ENCODE results near the gene KIAA1671.

Gene KIAA1671

DNA sequence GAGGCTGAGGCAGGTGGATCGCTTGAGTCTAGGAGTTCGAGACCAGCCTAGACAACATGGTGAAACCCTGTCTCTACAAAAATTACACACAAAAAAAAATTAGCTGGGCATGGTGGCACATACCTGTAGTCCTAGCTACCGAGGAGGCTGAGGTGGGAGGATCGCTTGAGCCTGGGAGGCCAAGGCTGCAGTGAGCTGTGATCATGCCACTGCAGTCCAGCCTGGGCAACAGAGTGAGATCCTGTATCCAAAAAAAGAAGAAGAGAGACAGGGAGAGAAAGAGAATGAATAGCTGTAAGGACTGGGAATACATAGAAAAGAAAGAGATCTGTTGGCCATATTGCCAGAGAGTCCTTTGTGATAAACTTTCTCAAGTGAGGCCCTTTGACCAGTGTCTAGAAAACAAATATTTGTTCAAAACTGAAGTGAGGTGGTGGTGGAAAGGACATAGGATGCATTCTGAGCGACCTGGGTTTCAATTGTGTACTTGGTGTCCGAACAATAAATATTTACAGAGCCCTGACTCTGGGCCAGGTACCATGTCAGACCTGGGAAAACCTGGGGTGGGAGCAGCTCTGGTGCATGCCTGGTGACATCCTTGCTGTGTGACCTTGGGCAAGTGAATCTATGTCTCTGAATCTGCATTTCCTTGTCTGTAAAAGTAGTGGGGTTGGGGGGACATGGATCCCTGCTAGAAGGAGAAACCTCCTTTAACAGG lies 157.5 kb downstream of the KIAA1671 start:
- Histone ChIP-seq H3K36me3 (ENCODE audit: control insufficient read depth, low read depth, low read length) (no peaks in the 10 kb centered on the region), H3K9ac (ENCODE audit: low read length) (peak overlapping the region; percentile 68), H3K27ac (ENCODE audit: low read length) (no peak overlapping the region), H3K9me3 (ENCODE audit: control insufficient read depth, low read depth, low read length) (no peaks in the 10 kb centered on the region), H3K27me3 (ENCODE audit: control insufficient read depth, insufficient read depth, low read length) (no peaks in the 10 kb centered on the region), H3K4me3 (ENCODE audit: low read length) (peak overlapping the region; percentile 79), H3K4me1 (ENCODE audit: control insufficient read depth, low read depth, low read length) (peaks cover 23% of the 10 kb centered on the region)

DNA sequence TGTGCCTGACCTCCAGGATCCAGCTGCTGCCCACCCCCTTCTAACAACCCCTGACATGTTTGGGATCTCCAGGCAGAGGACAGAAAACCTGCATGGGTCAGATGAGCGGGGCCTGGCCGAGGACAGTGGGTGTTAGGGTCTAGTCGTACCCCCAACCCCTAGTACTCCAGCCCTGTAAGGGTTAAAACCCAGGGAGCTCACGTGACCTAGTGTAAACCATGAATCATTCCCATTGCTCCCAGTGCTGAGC lies 158.0 kb downstream of the KIAA1671 start:
- no peaks in the 10 kb centered on the region for H3K9me3 ChIP-seq (ENCODE audit: control insufficient read depth, low read depth, low read length)
- H3K4me3 ChIP-seq (ENCODE audit: low read length): peak overlapping the region; percentile 79
- H3K27me3 ChIP-seq (ENCODE audit: control insufficient read depth, insufficient read depth, low read length): no peaks in the 10 kb centered on the region
- no peaks in the 10 kb centered on the region for H3K36me3 ChIP-seq (ENCODE audit: control insufficient read depth, low read depth, low read length)
- H3K27ac ChIP-seq (ENCODE audit: low read length): peak overlapping the region; percentile 87
- peak overlapping the region; percentile 68 for H3K9ac ChIP-seq (ENCODE audit: low read length)
- peaks cover 26% of the 10 kb centered on the region for H3K4me1 ChIP-seq (ENCODE audit: control insufficient read depth, low read depth, low read length)

GRCh38 chr22:25110846-25111578 lies 158.5 kb downstream of the KIAA1671 start:
- Histone ChIP-seq H3K9me3 (ENCODE audit: control insufficient read depth, low read depth, low read length) (no peaks in the 10 kb centered on the region), H3K36me3 (ENCODE audit: control insufficient read depth, low read depth, low read length) (no peaks in the 10 kb centered on the region), H3K27ac (ENCODE audit: low read length) (peak overlapping the region; percentile 87), H3K4me3 (ENCODE audit: low read length) (peak overlapping the region; percentile 79), H3K27me3 (ENCODE audit: control insufficient read depth, insufficient read depth, low read length) (no peaks in the 10 kb centered on the region), H3K4me1 (ENCODE audit: control insufficient read depth, low read depth, low read length) (peaks cover 26% of the 10 kb centered on the region), H3K9ac (ENCODE audit: low read length) (peak overlapping the region; percentile 68)

DNA sequence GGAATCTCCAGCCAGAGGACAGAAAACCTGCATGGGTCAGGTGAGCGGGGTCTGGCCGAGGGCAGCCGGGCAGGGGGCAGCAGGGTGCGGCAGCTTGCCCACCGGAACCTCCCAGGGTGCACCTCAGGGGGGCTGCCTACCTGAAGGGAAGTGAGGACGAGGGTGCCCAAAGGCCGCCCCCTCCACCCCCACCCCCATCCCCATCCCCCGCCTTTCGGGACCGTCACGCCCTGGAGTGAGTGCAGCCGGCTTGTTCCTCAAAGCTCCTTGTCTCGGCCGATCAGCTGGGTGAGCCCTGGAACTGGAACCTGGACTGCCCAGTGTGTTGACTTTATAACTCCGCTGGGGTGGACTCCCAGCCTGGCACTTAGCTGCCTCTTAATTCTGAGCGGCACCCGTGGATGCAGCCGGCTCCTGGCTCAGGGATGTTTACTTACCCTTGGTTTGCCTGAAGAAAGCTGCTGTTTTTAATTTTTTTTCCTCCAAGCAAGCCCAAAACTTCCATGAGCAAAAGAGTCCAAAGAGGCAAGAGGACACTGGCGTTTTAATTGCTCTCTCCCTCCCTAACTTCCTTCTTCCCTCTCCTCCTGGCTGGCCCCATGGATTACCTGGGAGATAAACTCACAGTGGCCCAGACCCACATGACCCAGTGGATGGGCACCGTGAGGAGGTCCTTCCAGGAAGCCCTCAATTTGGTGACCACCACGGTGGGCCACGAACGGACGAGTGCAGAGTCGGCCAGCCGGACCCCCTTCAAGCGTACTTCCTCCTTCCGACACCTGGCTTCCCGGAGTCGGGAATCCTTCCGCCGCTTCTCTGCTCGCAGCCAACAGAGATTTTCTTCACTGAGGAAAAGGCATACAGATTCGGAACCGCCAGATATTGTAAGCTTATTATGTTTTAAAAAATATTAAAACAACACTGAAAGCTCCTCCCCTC lies 159.3 kb downstream of the KIAA1671 start:
- Histone ChIP-seq H3K27ac (ENCODE audit: low read length) (no peak overlapping the region), H3K36me3 (ENCODE audit: control insufficient read depth, low read depth, low read length) (no peaks in the 10 kb centered on the region), H3K4me3 (ENCODE audit: low read length) (peak overlapping the region; percentile 79), H3K9me3 (ENCODE audit: control insufficient read depth, low read depth, low read length) (no peaks in the 10 kb centered on the region), H3K4me1 (ENCODE audit: control insufficient read depth, low read depth, low read length) (peaks cover 26% of the 10 kb centered on the region), H3K9ac (ENCODE audit: low read length) (peak overlapping the region; percentile 33), H3K27me3 (ENCODE audit: control insufficient read depth, insufficient read depth, low read length) (no peaks in the 10 kb centered on the region)

GRCh38 chr22:25112538-25113253 lies 160.2 kb downstream of the KIAA1671 start:
- Histone ChIP-seq H3K9ac (ENCODE audit: low read length) (no peak overlapping the region), H3K4me1 (ENCODE audit: control insufficient read depth, low read depth, low read length) (peaks cover 26% of the 10 kb centered on the region), H3K4me3 (ENCODE audit: low read length) (peak overlapping the region; percentile 79), H3K9me3 (ENCODE audit: control insufficient read depth, low read depth, low read length) (no peaks in the 10 kb centered on the region), H3K36me3 (ENCODE audit: control insufficient read depth, low read depth, low read length) (no peaks in the 10 kb centered on the region), H3K27ac (ENCODE audit: low read length) (no peak overlapping the region), H3K27me3 (ENCODE audit: control insufficient read depth, insufficient read depth, low read length) (no peaks in the 10 kb centered on the region)

DNA sequence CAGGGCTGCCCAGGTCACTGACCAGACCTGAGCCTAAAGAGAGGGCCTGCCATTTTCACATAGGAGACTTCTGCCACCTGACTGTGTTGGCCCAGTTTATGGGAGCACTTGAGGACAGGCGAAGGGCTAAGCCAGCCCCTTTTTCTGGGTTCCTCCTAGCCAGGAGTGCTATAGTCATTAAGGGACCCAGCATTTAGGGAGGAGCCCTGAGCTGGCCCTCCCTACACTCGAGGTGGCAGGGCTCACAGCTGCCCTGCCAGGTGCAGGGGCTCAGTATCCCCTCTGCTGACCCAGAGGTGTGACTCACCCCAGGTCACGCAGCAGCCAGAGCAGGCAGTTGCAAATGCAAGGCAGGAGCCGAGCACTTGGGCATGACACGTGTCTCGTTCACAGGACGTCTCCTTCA lies 160.8 kb downstream of the KIAA1671 start:
- peaks cover 26% of the 10 kb centered on the region for H3K4me1 ChIP-seq (ENCODE audit: control insufficient read depth, low read depth, low read length)
- H3K4me3 ChIP-seq (ENCODE audit: low read length): no peak overlapping the region
- no peaks in the 10 kb centered on the region for H3K9me3 ChIP-seq (ENCODE audit: control insufficient read depth, low read depth, low read length)
- H3K9ac ChIP-seq (ENCODE audit: low read length): no peak overlapping the region
- no peak overlapping the region for H3K27ac ChIP-seq (ENCODE audit: low read length)
- H3K27me3 ChIP-seq (ENCODE audit: control insufficient read depth, insufficient read depth, low read length): no peaks in the 10 kb centered on the region
- H3K36me3 ChIP-seq (ENCODE audit: control insufficient read depth, low read depth, low read length): no peaks in the 10 kb centered on the region

DNA sequence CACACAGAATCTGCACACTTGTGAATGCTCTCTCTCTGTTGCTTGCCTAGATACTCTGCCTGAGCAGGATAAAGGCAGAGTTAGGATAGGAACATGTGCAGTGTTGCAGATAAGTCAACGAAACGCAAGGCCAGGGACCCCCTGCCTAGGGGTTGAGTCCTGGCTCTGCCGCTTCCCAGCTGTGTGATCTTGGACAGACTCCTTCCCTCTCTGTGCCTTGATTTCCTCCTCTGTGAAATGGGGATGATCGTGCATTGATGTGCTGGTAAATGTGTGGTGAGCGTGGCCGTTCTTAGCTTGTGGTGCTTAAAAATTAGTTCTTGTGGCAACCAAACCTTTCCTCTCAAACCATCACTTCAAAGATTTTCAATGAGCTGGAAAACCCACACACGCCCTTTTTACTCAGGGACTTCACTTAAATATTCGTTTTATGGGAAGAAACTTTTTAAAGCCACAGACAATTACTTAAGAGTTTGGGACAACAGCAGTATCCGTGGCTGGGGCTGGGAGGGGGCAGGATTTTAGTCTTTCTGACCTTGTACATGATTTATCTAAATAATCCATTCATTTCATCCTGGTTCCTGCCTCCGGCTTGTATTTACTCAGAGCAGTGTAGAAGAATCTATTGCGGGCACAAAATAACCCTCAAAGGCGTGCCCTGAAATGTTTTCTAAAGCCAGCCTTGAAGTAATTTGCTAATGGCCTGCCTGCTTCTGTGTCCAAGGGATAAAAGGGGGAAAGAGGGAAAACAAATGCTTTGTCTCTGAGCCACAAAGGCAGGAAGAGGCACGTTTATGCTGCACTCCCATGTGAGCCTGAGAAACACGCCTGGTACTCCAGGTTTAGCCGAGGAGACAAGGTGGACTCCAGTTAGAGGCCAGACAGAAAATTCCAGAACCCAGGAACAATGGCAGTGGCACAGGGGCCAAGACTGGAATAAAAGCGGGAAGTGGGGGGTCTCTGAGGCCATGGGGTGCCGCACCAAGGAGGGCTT lies 162.2 kb downstream of the KIAA1671 start:
- Histone ChIP-seq H3K27me3 (ENCODE audit: control insufficient read depth, insufficient read depth, low read length) (no peaks in the 10 kb centered on the region), H3K4me1 (ENCODE audit: control insufficient read depth, low read depth, low read length) (peaks cover 27% of the 10 kb centered on the region), H3K9ac (ENCODE audit: low read length) (no peak overlapping the region), H3K36me3 (ENCODE audit: control insufficient read depth, low read depth, low read length) (no peaks in the 10 kb centered on the region), H3K4me3 (ENCODE audit: low read length) (no peak overlapping the region), H3K9me3 (ENCODE audit: control insufficient read depth, low read depth, low read length) (no peaks in the 10 kb centered on the region), H3K27ac (ENCODE audit: low read length) (no peak overlapping the region)

DNA sequence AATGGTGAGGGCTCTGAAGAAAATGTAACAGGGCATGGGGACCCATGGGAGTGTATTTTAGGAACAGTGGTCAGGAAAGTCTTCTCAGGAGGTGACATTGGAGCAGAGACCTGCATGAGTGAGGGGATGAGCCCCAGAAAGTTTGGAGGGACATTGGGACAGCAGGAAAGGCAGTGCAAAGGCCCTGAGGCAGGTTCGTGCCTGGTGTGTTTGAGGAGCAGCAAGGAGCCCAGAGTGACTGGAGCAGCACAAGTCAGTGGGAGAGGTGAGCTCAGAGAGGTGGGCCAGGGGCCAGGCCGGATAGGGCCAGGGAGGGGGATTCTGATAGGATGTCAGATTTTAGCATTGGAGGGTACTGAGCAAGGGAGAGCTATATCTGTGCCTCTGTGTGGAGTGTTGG lies 167.1 kb downstream of the KIAA1671 start:
- H3K9me3 ChIP-seq (ENCODE audit: control insufficient read depth, low read depth, low read length): no peaks in the 10 kb centered on the region
- H3K27ac ChIP-seq (ENCODE audit: low read length): no peak overlapping the region
- no peaks in the 10 kb centered on the region for H3K27me3 ChIP-seq (ENCODE audit: control insufficient read depth, insufficient read depth, low read length)
- H3K9ac ChIP-seq (ENCODE audit: low read length): no peak overlapping the region
- H3K36me3 ChIP-seq (ENCODE audit: control insufficient read depth, low read depth, low read length): no peaks in the 10 kb centered on the region
- peaks cover 22% of the 10 kb centered on the region for H3K4me1 ChIP-seq (ENCODE audit: control insufficient read depth, low read depth, low read length)
- H3K4me3 ChIP-seq (ENCODE audit: low read length): no peak overlapping the region

DNA sequence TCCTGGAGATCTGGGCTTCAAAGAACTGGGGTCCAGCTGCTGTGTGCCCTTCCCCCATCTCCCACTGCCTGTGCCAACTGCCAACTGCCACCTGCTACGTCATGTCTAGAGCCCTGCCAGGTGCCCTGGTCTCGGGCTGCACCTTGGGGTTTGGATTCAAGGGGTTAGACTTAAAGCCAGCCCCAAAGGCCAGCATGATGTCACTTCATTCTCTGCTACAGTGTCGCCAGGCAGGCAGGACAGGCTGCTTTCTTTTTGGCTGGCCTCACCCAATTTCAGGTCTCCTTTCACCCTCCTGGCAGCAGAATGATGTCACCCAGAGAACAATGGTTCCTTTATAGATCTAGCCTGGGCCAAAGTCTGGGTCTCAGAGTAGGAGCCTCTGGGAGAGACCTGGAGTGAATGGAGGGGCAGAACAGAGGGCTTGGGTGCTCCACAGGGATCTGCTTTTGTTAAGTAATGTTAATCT lies 167.6 kb downstream of the KIAA1671 start:
- Histone ChIP-seq H3K36me3 (ENCODE audit: control insufficient read depth, low read depth, low read length) (no peaks in the 10 kb centered on the region), H3K9me3 (ENCODE audit: control insufficient read depth, low read depth, low read length) (no peaks in the 10 kb centered on the region), H3K9ac (ENCODE audit: low read length) (peak overlapping the region; percentile 12), H3K4me3 (ENCODE audit: low read length) (no peak overlapping the region), H3K27me3 (ENCODE audit: control insufficient read depth, insufficient read depth, low read length) (no peaks in the 10 kb centered on the region), H3K27ac (ENCODE audit: low read length) (no peak overlapping the region), H3K4me1 (ENCODE audit: control insufficient read depth, low read depth, low read length) (peaks cover 17% of the 10 kb centered on the region)

DNA sequence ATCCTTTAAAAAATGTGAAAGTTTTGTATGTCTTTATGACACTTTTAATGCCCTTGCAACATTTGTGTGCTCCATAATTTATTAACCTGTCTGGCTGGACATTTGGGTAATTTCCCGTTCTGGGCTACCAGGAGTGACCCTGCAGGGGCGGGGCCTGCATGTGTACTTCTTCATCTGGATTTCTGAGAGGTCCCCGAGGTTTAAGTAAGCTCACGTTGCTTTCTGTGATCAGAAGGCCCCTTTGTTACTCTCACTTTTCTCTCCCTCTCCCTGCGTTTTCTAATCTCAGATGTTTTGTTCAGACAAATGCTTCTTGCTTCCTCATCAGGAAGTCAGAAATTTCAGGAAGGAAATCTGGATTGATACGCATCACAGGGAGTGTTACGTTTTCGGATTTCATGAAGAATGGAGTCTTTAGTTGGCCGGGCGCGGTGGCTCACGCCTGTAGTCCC lies 168.3 kb downstream of the KIAA1671 start:
- no peaks in the 10 kb centered on the region for H3K27me3 ChIP-seq (ENCODE audit: control insufficient read depth, insufficient read depth, low read length)
- H3K4me3 ChIP-seq (ENCODE audit: low read length): no peak overlapping the region
- no peaks in the 10 kb centered on the region for H3K9me3 ChIP-seq (ENCODE audit: control insufficient read depth, low read depth, low read length)
- no peak overlapping the region for H3K27ac ChIP-seq (ENCODE audit: low read length)
- peak overlapping the region; percentile 2 for H3K9ac ChIP-seq (ENCODE audit: low read length)
- H3K36me3 ChIP-seq (ENCODE audit: control insufficient read depth, low read depth, low read length): no peaks in the 10 kb centered on the region
- peaks cover 14% of the 10 kb centered on the region for H3K4me1 ChIP-seq (ENCODE audit: control insufficient read depth, low read depth, low read length)
